HEK293T (cell line): ENCODE data around the gene TERB2.
"Not testable (repeated sequence)": the region's sequence is repeated elsewhere in the genome, so short reads cannot be mapped to it uniquely, and the experiment has no call there.

Experiments
- FOXK2 ChIP-seq: fragments of 450-650 bp; IDR thresholded peaks from 2 replicates; pipeline ENCODE4 v1.6.1; 2016; ENCODE audit warnings: mild to moderate bottlenecking
- HDGF ChIP-seq: fragments of 450-650 bp; IDR thresholded peaks from 2 replicates; pipeline ENCODE4 v1.6.1; 2017; ENCODE audit warnings: antibody characterized with exemption, borderline replicate concordance
- NFRKB ChIP-seq: fragments of 450-650 bp; IDR thresholded peaks from 2 replicates; pipeline ENCODE4 v1.6.1; 2016; ENCODE audit warnings: mild to moderate bottlenecking, moderate library complexity
- SP1 ChIP-seq: fragments of 450-650 bp; IDR thresholded peaks from 2 replicates; pipeline ENCODE4 v1.6.1; 2017

- TF ChIP-seq HDGF, FOXK2, NFRKB, SP1: not testable (repeated sequence)
Measured at GRCh38 chr15:44987711-44988110, 31.2 kb downstream of the TERB2 start.
